ENCODE results near the gene KCNH1.
A peak's percentile ranks its signal among the peaks of the same experiment; 100 is the strongest.

KCNH1 gene

DNA sequence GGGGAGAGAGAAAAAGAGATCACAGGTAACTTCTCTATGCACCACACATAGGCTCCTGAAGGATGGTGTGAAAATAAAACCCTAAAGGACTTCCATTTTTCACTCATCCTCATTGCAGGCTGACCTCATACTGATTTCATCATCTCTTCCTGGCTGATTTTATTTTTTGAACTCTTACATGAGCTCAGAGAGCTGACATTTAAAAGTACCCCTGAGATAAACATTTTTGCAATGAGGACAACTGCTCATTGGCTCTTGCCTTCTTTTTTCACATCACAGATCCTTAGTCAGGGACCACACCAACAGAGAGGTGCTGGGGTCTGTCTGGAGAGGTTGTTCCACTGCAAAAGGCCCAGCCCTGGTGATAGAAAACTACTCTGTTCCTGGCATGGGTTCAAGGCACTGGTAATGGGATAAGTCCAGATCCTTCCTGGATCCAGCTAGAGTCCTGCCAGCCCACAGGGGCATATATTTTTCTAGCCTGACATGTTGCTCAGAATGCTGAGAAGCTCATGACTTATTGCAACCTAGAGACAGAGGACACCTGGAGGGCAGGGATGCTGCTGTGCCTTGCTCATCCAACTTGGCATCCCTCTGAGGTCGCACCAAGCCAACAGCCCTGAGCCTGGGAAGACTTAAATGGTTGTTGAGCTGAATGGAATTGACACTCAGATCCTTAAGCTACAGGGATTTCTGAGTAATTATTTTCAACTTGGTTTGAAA lies 445.3 kb downstream of the KCNH1 start:
- no peak overlapping the region for H3K9ac ChIP-seq (ENCODE audit: low read length)
- H3K36me3 ChIP-seq (replicated peaks; ENCODE audit: low read depth, low read length), result no peaks in the 10 kb centered on the region
- no peak overlapping the region for H3K27ac ChIP-seq (ENCODE audit: low read length)
- TF ChIP-seq EZH2phosphoT487 (IDR thresholded peaks at IDR 0.05; ENCODE audit: low read depth), result no peak
- TF ChIP-seq, protein P1, sequence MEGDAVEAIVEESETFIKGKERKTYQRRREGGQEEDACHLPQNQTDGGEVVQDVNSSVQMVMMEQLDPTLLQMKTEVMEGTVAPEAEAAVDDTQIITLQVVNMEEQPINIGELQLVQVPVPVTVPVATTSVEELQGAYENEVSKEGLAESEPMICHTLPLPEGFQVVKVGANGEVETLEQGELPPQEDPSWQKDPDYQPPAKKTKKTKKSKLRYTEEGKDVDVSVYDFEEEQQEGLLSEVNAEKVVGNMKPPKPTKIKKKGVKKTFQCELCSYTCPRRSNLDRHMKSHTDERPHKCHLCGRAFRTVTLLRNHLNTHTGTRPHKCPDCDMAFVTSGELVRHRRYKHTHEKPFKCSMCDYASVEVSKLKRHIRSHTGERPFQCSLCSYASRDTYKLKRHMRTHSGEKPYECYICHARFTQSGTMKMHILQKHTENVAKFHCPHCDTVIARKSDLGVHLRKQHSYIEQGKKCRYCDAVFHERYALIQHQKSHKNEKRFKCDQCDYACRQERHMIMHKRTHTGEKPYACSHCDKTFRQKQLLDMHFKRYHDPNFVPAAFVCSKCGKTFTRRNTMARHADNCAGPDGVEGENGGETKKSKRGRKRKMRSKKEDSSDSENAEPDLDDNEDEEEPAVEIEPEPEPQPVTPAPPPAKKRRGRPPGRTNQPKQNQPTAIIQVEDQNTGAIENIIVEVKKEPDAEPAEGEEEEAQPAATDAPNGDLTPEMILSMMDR (IDR thresholded peaks at IDR 0.05; ENCODE audit: low read depth, low read length), result no peak
- H2AFZ ChIP-seq (ENCODE audit: low read depth, low read length), result no peak overlapping the region
- no peaks in the 10 kb centered on the region for H3K27me3 ChIP-seq (ENCODE audit: low read depth, low read length)
- H3K4me1 ChIP-seq (ENCODE audit: low read length), result peaks cover 34% of the 10 kb centered on the region
- no peaks in the 10 kb centered on the region for H3K79me2 ChIP-seq (ENCODE audit: low read length)
- no peaks in the 10 kb centered on the region for H3K9me3 ChIP-seq (ENCODE audit: insufficient read depth, low read length)
- H3K4me2 ChIP-seq (ENCODE audit: low read length), result no peak overlapping the region
- H4K20me1 ChIP-seq (ENCODE audit: insufficient read depth, low read length), result no peaks in the 10 kb centered on the region
- no peak overlapping the region for H3K4me3 ChIP-seq (ENCODE audit: low read length)

DNA sequence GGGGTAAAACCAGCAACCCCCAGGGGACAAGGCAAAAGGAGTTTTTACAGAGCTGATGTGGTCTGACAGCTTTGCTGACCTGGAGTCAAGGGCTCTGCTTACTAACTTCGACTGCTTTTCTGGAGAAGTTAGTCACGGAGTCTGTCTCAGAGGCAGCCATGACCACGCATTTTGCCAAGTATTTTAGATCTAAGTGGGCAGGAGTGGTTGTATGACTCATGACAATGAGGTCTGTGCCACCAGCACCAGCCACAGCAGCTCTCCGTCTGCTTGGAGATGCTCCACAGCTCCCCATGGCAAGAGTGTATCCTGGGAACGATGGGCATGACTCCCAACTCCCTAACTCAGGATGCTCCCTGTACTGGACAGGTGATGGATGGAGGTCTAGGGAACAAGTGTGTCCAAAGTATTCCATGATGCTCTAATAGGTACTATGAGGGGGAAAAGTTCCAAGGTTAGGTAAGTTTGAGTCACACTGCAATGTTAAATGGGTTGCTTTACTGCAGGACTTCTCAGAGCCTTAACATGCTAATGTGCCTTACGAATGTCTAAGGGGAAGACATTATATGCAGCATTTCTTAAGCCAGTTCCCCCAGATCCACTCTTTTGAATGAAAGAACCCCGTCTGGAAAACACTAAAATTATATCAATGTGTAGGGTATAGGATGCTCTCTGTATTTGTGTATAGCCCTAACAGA lies 446.2 kb downstream of the KCNH1 start:
- no peak overlapping the region for H3K4me2 ChIP-seq (ENCODE audit: low read length)
- H3K36me3 ChIP-seq (replicated peaks; ENCODE audit: low read depth, low read length), result no peaks in the 10 kb centered on the region
- no peak for TF ChIP-seq EZH2phosphoT487 (IDR thresholded peaks at IDR 0.05; ENCODE audit: low read depth)
- TF ChIP-seq, protein P1 (IDR thresholded peaks at IDR 0.05; ENCODE audit: low read depth, low read length), result no peak
- H3K27me3 ChIP-seq (ENCODE audit: low read depth, low read length), result no peaks in the 10 kb centered on the region
- H3K4me3 ChIP-seq (ENCODE audit: low read length), result no peak overlapping the region
- H3K4me1 ChIP-seq (ENCODE audit: low read length), result peaks cover 27% of the 10 kb centered on the region
- H4K20me1 ChIP-seq (ENCODE audit: insufficient read depth, low read length), result no peaks in the 10 kb centered on the region
- H2AFZ ChIP-seq (ENCODE audit: low read depth, low read length), result no peak overlapping the region
- no peak overlapping the region for H3K27ac ChIP-seq (ENCODE audit: low read length)
- no peaks in the 10 kb centered on the region for H3K79me2 ChIP-seq (ENCODE audit: low read length)
- H3K9ac ChIP-seq (ENCODE audit: low read length), result no peak overlapping the region
- H3K9me3 ChIP-seq (ENCODE audit: insufficient read depth, low read length), result no peaks in the 10 kb centered on the region

GRCh38 chr1:210686841-210687240 lies 447.1 kb downstream of the KCNH1 start:
- H3K4me2 ChIP-seq (ENCODE audit: low read length), result no peak overlapping the region
- H3K4me3 ChIP-seq (ENCODE audit: low read length), result no peak overlapping the region
- no peak for TF ChIP-seq EZH2phosphoT487 (IDR thresholded peaks at IDR 0.05; ENCODE audit: low read depth)
- TF ChIP-seq, protein P1 (IDR thresholded peaks at IDR 0.05; ENCODE audit: low read depth, low read length), result no peak

GRCh38 chr1:210685295-210685650 lies 448.7 kb downstream of the KCNH1 start:
- no peaks in the 10 kb centered on the region for H3K27me3 ChIP-seq (ENCODE audit: low read depth, low read length)
- no peaks in the 10 kb centered on the region for H3K36me3 ChIP-seq (replicated peaks; ENCODE audit: low read depth, low read length)
- peak overlapping the region; percentile 78 for H2AFZ ChIP-seq (ENCODE audit: low read depth, low read length)
- peak overlapping the region; percentile 52; the same call in 1 of the 2 replicates for H3K9ac ChIP-seq (ENCODE audit: low read length)
- TF ChIP-seq, protein P1 (IDR thresholded peaks at IDR 0.05; ENCODE audit: low read depth, low read length), result no peak
- no peak for TF ChIP-seq EZH2phosphoT487 (IDR thresholded peaks at IDR 0.05; ENCODE audit: low read depth)
- peaks cover 36% of the 10 kb centered on the region for H3K4me1 ChIP-seq (ENCODE audit: low read length)
- no peaks in the 10 kb centered on the region for H3K9me3 ChIP-seq (ENCODE audit: insufficient read depth, low read length)
- no peaks in the 10 kb centered on the region for H3K79me2 ChIP-seq (ENCODE audit: low read length)
- H3K27ac ChIP-seq (ENCODE audit: low read length), result peak overlapping the region; percentile 76
- peak overlapping the region; percentile 14; the same call in 1 of the 2 replicates for H3K4me3 ChIP-seq (ENCODE audit: low read length)
- no peaks in the 10 kb centered on the region for H4K20me1 ChIP-seq (ENCODE audit: insufficient read depth, low read length)
- peak overlapping the region; percentile 69 for H3K4me2 ChIP-seq (ENCODE audit: low read length)

More at GRCh38 chr1:210686841-210687240, 447.1 kb downstream of the KCNH1 start:
- Histone ChIP-seq H3K27me3 (ENCODE audit: low read depth, low read length) (no peaks in the 10 kb centered on the region), H3K9ac (ENCODE audit: low read length) (no peak overlapping the region), H3K27ac (ENCODE audit: low read length) (no peak overlapping the region), H2AFZ (ENCODE audit: low read depth, low read length) (no peak overlapping the region), H3K79me2 (ENCODE audit: low read length) (no peaks in the 10 kb centered on the region), H3K36me3 (replicated peaks; ENCODE audit: low read depth, low read length) (no peaks in the 10 kb centered on the region), H3K4me1 (ENCODE audit: low read length) (peaks cover 24% of the 10 kb centered on the region), H3K9me3 (ENCODE audit: insufficient read depth, low read length) (no peaks in the 10 kb centered on the region), H4K20me1 (ENCODE audit: insufficient read depth, low read length) (no peaks in the 10 kb centered on the region)

Measured in OCI-LY3 (cell line).